NCI-H1436 (cell line): ENCODE results near the gene SPSB1.
"Not testable (repeated sequence)": the region's sequence is repeated elsewhere in the genome, so short reads cannot be mapped to it uniquely, and the experiment has no call there.

Experiments
- DNase-seq: peaks from one replicate; lab custom pipeline; 2025; lab: John Stamatoyannopoulos, UW

SPSB1 gene

GRCh38 chr1:9279172-9279840, 13.4 kb upstream of the SPSB1 start:
- DNase-seq = no peak

- no peak for DNase-seq
Observed at GRCh38 chr1:9280015-9280860, 12.5 kb upstream of the SPSB1 start.

GRCh38 chr1:9281071-9281827, 11.4 kb upstream of the SPSB1 start:
- DNase-seq = no peak

- no peak for DNase-seq
Observed at GRCh38 chr1:9281908-9282695, 10.6 kb upstream of the SPSB1 start.

- DNase-seq = no peak
Observed at GRCh38 chr1:9282696-9282955, 10.1 kb upstream of the SPSB1 start.

- DNase-seq = no peak
Observed at GRCh38 chr1:9284061-9284460, 8.6 kb upstream of the SPSB1 start.

GRCh38 chr1:9286556-9286955, 6.1 kb upstream of the SPSB1 start:
- DNase-seq = no peak

- peak; percentile 13 for DNase-seq
Observed at GRCh38 chr1:9289090-9289534, 3.6 kb upstream of the SPSB1 start.

GRCh38 chr1:9289711-9290485, 2.8 kb upstream of the SPSB1 start:
- DNase-seq = no peak

- DNase-seq = no peak
Observed at GRCh38 chr1:9291914-9292360, 757 bp upstream of the SPSB1 start.

GRCh38 chr1:9293241-9293532, 493 bp downstream of the SPSB1 start:
- no peak for DNase-seq

GRCh38 chr1:9293533-9294404, 1.1 kb downstream of the SPSB1 start:
- no peak for DNase-seq

GRCh38 chr1:9294405-9294773, 1.7 kb downstream of the SPSB1 start:
- no peak for DNase-seq

- DNase-seq = no peak
Observed at GRCh38 chr1:9294910-9295636, 2.4 kb downstream of the SPSB1 start.

GRCh38 chr1:9295884-9296283, 3.2 kb downstream of the SPSB1 start:
- no peak for DNase-seq

GRCh38 chr1:9296850-9297249, 4.2 kb downstream of the SPSB1 start:
- no peak for DNase-seq

- DNase-seq = no peak
Observed at GRCh38 chr1:9297831-9298230, 5.1 kb downstream of the SPSB1 start.

GRCh38 chr1:9298282-9298681, 5.6 kb downstream of the SPSB1 start:
- DNase-seq = no peak

GRCh38 chr1:9299571-9300541, 7.2 kb downstream of the SPSB1 start:
- not testable (repeated sequence) for DNase-seq
